Measurements from ENCODE around the gene GPC6. TPM values are rescaled to one million over a fixed set of nuclear protein-coding genes. Genes with fewer than 3 reads are reported as not detected.

Gene GPC6
- total RNA-seq, 1 experiment from 2014 or later: 0.22 TPM

- no peak overlapping the region for H3K27ac ChIP-seq (ENCODE audit: low read depth, low read length)
- H3K9ac ChIP-seq (ENCODE audit: low read length): no peak overlapping the region
- no peaks in the 10 kb centered on the region for H3K79me2 ChIP-seq (ENCODE audit: insufficient read depth, low read length)
- no peak for DNase-seq (ENCODE audit: low read depth, low spot score)
- H3K4me1 ChIP-seq (ENCODE audit: control insufficient read depth in 1 of 2, insufficient read depth in 2 of 2, low read length in 2 of 2): no peaks in the 10 kb centered on the region
- H2AFZ ChIP-seq (ENCODE audit: low read depth, low read length, poor library complexity, severe bottlenecking): no peak overlapping the region
- no peak overlapping the region for H3K4me2 ChIP-seq (ENCODE audit: low read length)
- H3K4me3 ChIP-seq (replicated peaks in 1 of 2; ENCODE audit: low read depth in 1 of 2, low read length in 2 of 2): no peak overlapping the region
- 0 out of 2 replicates have a peak, but pooled peaks cover 7% of the 10 kb centered on the region for H3K27me3 ChIP-seq (ENCODE audit: insufficient read depth, low read length)
- intact Hi-C loops (cut with micrococcal nuclease): no loop called here
- no peaks in the 10 kb centered on the region for H3K9me2 ChIP-seq (ENCODE audit: insufficient read depth)
- no TSS peak for BruUV-seq (replicated peaks)
- no peaks in the 10 kb centered on the region for H4K20me1 ChIP-seq (ENCODE audit: insufficient read depth)
- ChIA-PET POLR2A (interaction anchor here (0.6 to 1.5 kb wide), 2 partner anchors 186 to 202 kb away, joined by 3 read pairs; partner anchors contain the start of gene GPR180), RAD21 (ENCODE audit: low non-redundant PET in 1 of 2, low total read pairs in 2 of 2, uncharacterized antibody in 2 of 2, unreplicated experiment in 2 of 2) (no interaction called here), CTCF (interaction anchor here (1.1 to 2.3 kb wide), 5 partner anchors 8 to 201 kb away, joined by 3 to 16 read pairs (median 4); no protein-coding TSS in a partner anchor)
- no peak for ATAC-seq
- TF ChIP-seq REST (IDR thresholded peaks at IDR 0.05; ENCODE audit: low read depth) (no peak), CBX3 (IDR thresholded peaks at IDR 0.05; ENCODE audit: low read depth) (no peak), POLR2AphosphoS5 (IDR thresholded peaks at IDR 0.05; ENCODE audit: low read depth, low read length) (no peak), CEBPB (IDR thresholded peaks at IDR 0.05; ENCODE audit: low read depth) (no peak), SP1 (IDR thresholded peaks at IDR 0.05; ENCODE audit: low read depth) (no peak), SRF (IDR thresholded peaks at IDR 0.05; ENCODE audit: low read depth) (no peak), FOSL1 (IDR thresholded peaks at IDR 0.05; ENCODE audit: low read depth) (no peak), SIN3A (IDR thresholded peaks at IDR 0.05; ENCODE audit: low read depth) (no peak), EZH2phosphoT487 (IDR thresholded peaks at IDR 0.05; ENCODE audit: borderline replicate concordance) (no peak)
- H3K9me3 ChIP-seq (ENCODE audit: control insufficient read depth in 1 of 2, insufficient read depth in 1 of 2, low read depth in 1 of 2, low read length in 2 of 2): no peaks in the 10 kb centered on the region
- no peaks in the 10 kb centered on the region for H3K36me3 ChIP-seq (ENCODE audit: control insufficient read depth in 1 of 2, insufficient read depth in 2 of 2, low read length in 2 of 2)
Observed at GRCh38 chr13:94415500-94416237, 1189.1 kb downstream of the GPC6 start.
